Activated CD4-positive, alpha-beta T cell treated with anti-CD3 and anti-CD28 coated beads for 48 hours (primary cell): Measurements from ENCODE around the gene CRABP2.

Experiments
- DNase-seq: peaks from one replicate; pipeline ENCODE4 v3.0.0-alpha.2; 2020

CRABP2 gene

DNA sequence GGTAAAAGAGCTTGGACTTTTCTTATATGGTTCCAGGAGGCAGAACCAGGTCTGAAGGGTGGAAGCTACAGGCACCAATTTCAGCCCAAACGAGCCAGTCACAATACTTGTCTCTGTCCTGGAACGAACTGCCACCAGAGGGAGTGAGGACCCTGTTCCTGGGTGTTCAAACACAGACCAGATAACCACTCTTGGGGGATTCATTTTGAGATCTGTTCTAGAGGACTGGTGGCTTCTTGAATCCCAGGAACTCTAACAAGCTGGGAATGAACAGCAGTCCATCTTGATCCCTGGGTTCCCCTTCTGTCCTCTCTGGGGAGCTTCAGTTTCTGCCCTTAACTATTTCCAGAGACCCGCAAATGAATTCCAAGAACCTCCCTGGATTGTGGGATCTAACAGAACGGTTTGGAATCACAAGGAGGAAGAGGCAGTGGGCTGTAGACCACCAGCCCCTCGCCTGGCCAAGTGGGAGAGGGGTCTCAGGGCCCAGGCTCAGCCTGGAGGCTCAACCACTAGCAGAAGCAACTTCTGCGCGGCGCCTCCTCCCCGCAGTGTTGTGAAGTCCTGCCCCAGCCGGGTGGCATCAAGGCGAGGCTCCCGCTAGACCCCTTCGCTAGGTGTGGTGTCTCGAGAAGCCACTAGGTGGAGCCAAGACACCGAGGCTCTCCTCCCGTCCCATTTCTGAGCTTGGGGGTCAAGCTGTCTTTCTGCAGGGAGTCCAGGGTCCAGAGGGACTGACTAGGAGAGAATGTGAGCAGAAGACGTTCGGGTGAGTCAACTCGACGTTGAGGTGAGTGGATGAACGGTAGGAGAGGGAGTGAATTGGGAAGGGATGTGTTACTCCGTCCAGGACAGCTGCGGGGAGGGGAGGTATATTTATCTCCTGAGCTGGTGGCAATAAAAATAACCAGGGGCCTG is 16.1 kb downstream of the CRABP2 start:
- DNase-seq = peak; percentile 86

DNA sequence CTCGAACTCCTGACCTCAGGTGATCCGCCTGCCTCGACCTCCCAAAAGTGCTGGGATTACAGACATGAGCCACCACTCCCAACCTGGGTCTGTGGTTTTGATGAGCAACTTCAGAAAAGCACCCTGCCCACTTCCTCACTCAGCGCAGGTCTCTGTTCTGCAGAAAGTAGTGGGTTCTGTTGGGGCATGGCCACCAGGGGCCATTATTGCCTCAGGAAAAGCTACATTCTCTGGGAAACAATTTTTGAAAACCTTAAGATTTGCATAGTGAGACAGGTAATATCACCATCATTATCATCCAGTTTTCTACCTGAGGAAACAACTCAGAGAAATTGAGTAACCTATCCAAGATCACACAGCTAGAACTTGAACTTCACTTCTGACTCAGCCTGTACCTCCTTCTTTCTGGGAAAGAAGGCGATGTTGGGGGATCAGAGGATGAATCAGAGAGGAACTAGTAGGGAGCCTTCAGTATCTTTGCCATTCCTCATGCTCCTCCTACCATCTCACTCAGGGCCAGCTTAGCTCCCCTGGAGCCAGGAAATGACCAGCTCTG is 21.1 kb downstream of the CRABP2 start:
- DNase-seq = peak; percentile 59

DNA sequence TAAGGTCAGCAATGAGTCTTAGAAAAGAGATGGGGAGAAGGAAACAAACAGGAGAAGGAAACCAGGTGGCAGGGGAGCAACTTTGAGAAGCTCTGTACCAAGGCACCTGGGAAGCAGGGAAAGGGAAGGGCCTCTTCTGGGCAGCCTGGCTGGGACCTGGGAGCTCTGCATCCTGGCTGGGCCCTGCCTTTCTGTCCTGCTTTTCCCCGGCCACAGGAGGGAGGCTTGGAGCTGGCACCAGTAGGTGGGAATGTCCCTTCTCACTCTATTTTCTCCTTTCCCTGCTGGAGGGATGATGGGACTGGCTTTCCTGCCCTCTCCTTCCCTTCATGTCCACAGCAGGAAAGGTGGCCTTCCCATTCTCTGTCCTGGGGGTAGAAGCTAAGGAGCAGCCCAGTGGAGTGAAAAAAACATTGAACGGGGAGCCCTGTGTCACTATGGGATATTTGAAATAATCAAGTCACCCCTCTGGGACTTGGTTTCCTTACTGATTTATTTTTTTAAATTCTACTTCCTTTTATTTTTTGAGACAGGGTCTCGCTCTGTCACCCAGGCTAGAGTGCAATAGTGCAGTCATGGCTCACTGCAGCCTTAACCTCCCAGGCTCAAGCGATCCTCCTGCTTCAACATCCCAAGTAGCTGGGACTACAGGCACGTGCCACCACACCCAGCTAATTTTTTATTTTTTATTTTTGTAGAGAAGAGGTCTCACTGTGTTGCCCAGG is 23.1 kb downstream of the CRABP2 start:
- no peak for DNase-seq

DNA sequence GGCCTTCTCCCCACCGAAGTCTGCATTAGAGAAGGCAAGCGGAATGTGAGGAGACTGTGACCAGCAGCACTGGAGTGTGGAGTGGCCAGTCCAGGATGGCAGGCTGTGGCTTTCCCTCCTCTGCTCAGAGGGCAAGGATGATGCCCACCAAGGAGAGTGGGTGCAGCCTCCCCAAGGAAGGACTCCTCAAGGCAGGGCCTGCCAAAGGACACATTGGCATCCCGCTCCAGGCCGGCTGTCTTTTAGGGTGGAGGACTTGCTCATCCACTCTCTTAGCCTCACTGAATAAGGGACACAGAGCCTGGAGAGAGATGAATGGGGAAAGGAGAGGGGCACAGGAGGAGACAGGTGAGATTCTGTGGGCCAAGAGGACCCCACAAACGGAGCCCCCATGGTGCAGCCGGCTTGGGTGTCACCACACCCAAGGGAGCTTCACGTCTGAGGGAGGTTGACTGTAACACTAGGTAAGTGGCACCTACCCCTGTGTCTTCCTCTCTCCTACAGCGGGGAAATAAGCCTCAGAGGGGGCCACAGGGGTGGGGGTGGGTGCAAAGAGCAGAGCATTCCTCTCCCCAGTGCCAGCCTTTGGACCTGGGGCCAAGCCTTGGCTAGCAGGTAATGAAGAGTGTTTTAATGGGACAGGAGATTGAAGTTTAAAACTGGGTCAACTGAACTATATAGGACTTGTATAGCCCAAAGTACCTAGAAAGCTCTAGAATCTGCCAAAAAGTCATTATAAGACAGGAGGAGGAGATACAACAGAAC is 24.0 kb downstream of the CRABP2 start:
- DNase-seq = no peak

DNA sequence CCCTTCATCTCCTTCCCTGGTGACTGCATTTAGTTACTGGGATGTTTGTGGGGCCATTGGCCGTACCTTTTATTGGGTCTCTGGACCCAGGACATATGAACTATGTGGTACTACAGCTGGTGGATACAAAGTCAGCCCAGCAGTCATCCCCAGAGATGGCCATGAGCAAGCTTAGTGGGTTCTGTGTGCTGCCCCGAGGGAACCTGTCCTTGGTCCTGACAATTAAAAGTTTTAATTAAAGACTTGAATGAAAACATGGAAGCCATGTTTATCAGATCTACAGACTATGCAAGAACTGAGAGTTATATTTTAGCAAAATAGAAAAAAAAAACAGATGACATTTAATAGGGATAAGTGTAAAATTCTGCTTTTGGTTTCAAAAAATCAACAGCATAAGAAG is 25.3 kb downstream of the CRABP2 start:
- no peak for DNase-seq

DNA sequence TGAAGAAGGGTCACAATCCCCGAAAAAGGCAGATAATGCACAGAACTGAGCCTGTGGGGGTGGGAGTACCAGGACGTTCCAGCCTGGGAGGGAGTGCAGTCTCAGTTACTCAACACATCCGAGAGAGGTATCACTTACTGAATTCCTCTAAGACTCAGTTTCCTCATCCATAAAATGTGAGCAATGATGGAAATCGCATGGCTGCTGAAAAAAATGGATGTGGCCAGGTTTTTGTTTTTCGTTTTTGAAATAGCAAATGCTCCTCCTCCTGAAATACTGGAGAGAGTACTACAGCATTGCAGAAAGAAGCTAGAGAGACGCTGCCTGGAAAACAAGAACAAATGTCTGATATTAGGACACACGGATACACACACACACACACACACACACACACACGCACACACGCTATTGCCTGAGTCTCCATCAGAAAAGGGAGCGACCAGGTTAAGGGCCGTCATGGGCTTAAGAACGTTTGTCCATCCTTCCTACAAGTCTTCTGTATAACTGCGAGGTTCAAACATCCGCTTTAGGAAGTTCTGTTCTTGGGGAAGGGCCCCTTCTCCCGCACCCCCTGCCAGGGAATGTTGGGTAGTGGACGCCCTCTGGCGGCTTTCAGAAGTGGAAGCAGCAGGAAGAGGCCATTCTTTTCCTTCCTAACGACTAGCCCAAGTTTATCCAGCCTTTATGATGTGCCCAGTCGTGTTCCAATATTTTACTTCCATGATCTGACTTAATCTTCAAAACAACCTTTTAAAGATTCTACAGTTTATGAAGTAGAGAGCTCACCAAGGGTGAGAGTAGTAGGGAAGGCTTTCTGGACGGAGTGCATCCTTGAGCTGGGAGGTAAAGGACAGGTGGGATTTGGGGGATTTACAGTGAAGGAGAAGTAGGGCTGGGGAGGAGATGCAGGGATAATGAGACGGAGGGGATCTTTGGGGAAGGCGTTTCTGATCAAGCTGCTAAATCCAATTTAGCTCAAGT is 27.5 kb downstream of the CRABP2 start:
- peak; percentile 35 for DNase-seq

DNA sequence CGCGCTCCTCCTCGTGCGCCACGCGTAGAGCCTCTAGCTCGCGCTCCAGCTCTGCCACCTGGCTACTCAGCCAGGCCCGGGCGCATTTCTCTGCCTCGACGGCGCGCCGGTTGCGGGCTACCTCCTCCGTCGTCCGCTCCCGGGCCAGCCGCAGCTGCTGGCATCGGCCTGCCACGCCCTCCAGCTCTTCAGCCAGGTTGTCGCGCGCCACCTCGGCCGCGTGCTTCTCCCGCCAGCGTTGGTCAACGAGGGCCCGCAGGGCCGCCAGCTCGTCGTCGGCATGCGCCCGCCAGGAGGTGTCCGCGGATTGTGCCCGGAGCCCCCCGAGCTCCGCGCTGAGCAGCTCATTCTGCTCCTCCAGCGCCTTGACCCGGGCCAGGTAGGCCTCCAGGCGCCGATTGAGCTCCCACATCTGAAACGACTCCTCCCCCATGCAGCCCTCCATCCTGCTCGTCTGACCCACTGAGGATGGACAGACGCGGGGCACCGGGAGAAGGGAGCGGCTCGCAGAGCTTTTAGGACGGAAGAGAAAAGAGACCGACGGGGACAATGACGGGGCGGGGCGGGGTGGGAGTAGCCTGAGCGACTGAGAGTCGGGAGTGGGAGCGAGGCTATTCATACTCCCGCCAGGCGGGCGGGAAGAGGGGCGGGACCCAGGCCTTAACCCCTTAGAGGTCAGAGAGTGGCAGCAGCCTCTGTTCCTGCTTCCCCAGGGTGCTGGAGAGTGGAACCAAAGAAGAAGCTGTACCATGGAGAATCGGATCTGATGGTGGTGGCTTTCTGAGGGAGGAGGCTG is 28.4 kb downstream of the CRABP2 start, which contains the start of gene NES:
Gene NES (minus strand): TSS at position 588 of the 796 bp plus-strand sequence. CDS start 143 bp downstream, at position 445.
- DNase-seq = no peak

DNA sequence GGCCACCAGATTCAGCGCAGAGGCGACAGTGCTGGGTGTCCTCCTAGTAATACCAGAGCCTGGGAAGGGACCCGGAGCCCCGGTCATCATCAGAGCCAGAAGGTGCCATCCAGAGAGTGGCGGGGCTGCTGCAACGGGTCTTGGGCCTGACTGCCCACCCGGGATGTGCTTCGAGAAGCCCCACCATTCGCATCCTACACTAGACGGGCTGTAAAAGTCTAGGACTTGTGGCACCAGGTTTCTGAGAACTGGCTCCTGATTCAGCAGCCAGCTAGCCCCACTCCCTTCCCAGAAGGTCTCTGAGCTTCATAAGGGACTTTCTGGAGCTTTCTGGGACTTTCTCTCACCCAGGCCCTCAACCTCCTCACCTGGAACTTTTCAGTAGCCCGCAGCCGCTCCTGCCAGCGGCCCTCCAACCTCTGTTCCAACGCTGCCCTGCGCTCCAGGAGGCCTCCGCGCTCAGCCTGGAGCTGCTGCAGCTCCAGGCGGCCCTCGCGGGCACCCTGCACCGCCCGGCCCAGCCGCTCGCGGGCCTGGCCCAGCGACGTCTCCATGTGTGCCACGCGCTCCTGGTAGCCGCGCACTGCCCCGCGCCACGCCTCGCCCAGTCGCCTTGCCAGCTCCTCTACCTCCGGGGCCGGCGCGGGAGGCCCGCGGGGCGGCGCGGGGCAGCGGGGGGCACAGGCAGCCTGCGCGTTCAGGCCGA is 29.1 kb downstream of the CRABP2 start:
- no peak for DNase-seq

DNA sequence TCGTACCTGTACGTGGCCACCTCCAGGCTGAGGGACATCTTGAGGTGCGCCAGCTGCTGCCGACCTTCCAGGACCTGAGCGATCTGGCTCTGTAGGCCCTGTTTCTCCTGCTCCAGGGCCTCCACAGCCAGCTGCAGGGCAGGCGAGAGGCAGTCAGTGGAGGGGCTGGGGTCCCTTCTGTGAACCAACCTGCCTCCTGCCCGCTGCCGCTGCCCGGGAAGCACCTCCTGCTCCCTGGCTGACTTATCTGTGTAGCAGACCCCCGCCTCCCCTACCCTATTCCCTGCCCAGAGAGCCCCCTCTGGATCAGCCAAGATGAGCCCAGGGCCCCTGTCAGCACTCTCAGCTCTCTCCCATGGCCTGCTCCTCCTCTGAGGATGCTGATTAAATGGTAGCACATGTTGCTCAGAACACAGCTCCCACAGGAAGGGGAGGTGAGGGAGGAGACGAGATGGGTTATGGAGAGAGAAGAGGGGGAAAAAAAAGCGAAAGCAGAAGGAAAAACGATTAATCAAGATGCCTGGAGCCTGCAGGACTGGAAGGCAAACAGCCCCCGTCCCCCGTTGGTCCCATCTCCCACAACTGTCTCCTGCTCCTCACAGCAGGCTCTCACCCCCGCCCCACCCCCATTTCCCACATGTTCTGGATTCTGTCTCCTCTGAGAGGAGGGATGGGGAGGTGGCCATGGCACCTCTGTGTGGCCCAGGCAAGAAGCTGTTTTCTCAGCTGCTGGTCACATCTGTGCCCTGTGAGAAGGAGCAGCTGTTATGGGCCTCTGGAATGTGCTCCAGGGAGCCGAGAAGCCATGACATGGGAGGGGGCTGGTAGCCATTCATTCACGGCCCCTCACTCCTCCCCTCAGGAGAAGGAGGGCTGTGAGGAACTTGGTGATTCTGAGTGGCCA is 29.9 kb downstream of the CRABP2 start:
- no peak for DNase-seq

DNA sequence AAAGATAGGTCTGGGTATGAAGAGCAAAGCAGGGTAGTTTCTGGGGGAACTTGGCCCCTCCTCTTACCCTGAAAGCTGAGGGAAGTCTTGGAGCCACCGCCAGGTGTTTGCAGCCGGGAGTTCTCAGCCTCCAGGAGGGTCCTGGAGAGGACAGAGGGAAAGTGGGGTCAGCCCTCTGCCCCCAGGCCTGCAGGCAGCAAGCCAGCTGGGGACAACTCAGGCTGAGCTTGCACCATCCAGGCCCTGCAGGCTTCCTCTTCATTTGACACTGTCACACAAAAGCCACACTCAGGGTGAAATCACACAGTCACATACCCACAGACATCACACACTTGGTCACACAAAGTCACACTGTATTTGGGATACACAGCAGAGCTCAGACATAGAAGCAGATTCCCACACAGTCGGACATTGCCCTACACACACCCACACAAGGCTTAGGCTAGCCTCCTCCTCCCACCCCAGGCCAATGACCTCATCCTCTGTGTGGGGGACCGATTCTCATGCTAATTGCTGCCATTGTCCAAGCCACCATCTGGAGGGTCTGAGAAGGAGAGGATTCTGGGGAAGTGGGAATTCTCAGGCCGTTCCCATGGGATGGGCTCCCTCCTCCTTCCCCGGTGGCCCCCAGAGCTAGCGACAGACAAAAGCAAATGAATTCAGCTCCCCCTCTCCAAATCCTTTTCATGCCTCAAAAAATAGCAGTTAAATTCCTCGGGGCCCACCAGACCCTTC is 31.8 kb downstream of the CRABP2 start:
- DNase-seq = no peak

DNA sequence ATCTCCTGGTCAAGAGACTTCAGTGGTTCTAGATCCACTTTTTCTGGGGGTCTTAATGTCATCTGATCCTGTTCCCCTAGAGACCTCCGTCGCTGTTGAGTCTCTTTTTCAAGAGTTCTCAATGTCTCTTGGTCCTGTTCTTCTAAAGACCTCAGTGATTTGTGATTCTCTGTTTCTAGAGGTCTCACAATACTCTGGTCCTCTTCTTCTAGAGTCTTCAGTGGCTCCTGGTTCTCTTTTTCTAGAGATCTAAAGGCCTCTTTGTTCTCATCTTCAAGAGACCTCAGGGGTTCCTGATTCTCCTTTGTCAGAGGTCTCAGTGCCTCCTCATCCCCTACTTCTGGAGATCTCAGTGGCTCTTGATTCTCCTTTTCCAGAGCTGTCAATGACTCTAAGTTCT is 33.6 kb downstream of the CRABP2 start:
- DNase-seq = no peak

DNA sequence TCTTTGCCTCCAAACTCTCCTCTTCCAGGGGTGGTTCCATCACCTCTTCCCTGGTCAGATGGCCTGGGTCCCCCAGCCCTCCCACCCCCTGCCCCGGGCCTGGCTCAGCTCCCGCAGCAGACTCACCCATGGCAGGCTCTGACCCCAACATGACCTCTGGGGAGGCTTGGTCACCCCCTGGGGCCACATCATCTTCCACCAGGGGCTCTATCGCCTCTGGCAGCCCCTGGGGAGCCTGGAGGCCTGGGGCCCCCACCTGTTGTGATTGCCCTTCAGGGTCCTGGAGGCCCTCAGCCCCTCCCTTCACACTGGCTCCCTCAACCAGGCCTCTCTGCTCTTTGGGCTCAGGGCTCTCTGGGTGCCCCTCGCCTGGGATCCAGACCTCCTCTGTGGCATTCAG is 34.6 kb downstream of the CRABP2 start:
- DNase-seq = no peak

DNA sequence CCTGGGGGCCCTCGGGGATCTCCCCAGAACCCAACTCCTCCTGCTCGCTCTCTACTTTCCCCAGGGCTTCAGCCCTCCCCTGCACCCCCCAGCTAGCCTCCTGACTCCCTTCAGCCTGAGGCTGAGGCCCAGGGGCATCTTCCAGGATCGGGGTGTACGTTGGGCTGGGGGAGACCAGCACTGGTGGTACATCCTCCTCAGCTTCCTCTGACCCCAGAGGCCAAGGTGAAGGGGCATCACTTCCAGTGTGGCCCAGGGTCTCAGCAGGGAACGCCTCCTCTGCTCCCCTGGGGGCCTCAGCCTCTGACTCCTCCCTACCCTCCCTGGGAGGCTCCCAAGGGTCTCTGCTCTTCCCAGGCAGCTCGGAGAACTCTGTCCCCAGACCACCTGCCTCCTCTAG is 35.0 kb downstream of the CRABP2 start:
- no peak for DNase-seq

DNA sequence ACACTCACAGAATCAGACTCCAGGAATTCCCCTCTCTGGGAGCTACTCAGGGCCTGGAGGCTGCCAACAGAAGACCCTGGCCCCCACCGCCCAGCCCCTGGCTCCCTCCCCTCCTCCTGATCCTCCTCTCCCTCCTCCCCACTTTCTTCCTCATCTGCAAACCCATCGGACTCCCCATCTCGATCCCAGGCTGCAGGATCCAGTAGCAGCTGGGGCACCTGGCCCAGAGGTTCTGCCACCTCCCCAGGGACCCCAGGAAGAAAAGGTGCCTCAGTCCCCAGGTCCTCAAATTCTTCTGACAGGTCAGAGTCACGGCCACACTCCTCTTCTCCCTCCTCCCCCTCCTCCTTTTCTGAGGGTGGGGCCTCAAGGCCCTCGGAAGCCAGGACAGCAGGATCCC is 35.6 kb downstream of the CRABP2 start:
- DNase-seq = no peak

DNA sequence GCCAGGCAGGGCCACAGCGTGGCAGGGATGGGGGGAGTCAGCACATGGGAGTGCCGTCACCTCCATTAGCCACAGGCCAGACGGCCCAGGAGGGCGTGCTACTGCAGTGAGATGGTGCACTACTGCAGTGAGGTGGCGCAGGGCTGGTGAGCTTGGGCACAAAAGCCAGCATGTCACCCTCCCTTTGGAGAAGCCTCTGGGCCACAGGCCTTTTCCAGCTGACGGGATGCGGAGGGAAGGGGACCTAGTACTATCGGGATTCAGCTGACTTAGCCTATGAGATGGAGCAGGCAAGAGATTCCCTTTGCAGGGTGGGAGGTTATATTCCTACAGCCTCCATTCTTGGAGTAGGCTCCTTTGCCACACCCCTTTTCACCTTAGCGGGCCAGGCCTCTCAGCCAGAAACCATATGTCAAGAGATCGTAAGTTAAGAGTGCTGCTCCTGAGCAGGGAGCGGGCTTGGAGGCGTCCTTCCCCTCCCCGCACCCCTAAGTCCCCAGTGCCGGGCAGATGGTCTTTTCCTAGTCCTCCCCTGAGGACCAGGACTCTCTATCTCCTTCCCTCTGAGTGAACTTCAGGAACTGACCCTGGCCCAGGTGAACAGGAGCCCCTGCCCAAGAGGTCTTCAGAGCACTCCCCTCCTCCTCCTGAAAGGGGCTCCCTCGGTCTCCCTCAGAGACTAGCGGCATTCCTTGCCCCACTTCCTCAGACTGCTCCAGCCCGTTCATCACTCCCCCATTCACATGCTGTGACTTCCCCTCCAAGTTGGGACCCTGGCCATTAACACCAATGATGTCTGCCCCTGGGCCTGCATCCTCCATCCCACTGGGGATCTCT is 36.4 kb downstream of the CRABP2 start:
- no peak for DNase-seq

DNA sequence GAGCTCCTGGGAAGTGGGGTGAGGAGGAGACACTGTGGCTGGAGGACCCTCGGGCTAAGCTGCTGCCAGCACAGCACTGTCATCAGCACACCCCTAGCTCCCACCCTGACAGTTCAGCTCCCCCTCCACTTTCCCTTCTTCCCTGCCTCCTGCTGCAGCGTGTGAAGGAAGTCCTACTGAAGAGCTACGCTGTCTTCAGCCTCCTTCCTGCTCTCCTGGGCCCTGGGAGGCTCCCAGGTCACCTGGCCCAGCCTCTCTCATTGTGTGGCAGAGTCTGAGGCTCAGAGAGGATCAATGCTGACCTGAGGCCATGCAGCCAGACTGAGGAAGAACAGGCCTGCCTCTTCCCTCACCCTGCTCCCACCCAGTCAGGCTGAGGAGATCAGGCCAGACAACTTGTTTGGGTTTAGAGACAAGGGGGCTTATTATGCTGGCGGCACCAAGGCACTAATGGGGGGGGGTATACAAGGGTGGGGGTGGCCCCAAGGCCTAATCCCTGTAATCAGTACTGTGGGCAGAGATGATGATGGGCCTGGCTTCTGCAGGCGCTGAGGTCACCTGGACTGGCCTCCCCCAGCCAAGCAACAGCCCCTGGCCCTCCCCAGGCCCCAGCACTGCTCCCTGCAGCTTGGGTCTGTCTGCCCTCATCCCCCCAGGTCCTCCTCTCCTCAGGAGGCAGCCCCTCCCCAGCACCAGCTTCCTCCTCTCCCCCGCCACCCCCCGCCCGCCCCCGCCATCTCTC is 37.2 kb downstream of the CRABP2 start:
- DNase-seq = no peak

DNA sequence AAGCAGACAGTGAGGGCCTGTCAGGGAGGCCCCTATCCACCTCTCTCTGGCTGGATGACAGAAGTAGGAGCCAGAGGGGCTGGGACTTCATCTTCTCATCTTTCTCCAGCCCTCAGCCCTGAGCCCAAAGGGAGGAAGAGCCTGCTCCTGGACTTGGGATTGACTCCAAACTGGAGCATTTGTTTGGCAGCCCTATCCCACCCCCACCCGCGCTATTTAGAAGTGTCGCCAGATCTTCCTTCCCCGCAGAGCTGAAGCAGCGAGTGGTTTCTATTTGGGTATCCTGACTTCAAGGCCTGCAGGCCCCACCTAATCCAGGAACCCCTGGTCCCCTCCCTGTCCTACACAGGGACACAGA is 37.8 kb downstream of the CRABP2 start:
- DNase-seq = no peak
